ENCODE measurements around the gene MLIP.

The MLIP gene

GRCh38 chr6:54310377-54311152, 199.3 kb downstream of the MLIP start:
- no peak overlapping the region for H3K4me3 Mint-ChIP-seq
- H3K4me1 Mint-ChIP-seq (ENCODE audit: low read depth), result no peaks in the 10 kb centered on the region
- H3K27ac Mint-ChIP-seq, result no peak overlapping the region

GRCh38 chr6:54315656-54316055, 204.4 kb downstream of the MLIP start:
- Mint-ChIP-seq H3K4me3 (no peak overlapping the region), H3K9me3 (no peaks in the 10 kb centered on the region), H3K27me3 (ENCODE audit: low read depth) (no peaks in the 10 kb centered on the region), H3K4me1 (ENCODE audit: low read depth) (no peaks in the 10 kb centered on the region), H3K36me3 (ENCODE audit: low read depth) (no peaks in the 10 kb centered on the region), H3K27ac (no peak overlapping the region)

More at GRCh38 chr6:54310377-54311152, 199.3 kb downstream of the MLIP start:
- Mint-ChIP-seq H3K27me3 (ENCODE audit: low read depth) (no peaks in the 10 kb centered on the region), H3K9me3 (no peaks in the 10 kb centered on the region), H3K36me3 (ENCODE audit: low read depth) (no peaks in the 10 kb centered on the region)

Data from T-helper 1 cell treated with Interleukin-12 subunit alpha and Interleukin-12 subunit beta and Interleukin-4 antibody, amounts not matched to agents 30 μg/mL and 1 μg/mL, for 36 hours (primary cell).